Muscle of arm (tissue), 12 donors: Measurements from ENCODE around the gene ZDHHC12. TPM values are rescaled to one million over a fixed set of nuclear protein-coding genes. Genes with fewer than 3 reads are reported as not detected.

Source experiments
- DNase-seq: peaks from one replicate; pipeline ENCODE4 v3.0.0-alpha.2; 2013
- polyA plus RNA-seq, 12 donors: library from polyadenylated mRNA; unstranded; fragments of 120-200 nt; gene quantifications; one replicate each; pipeline ENCODE4 v1.2.1, GENCODE V29; 2013; ENCODE audit not compliant: insufficient read length in 12 of 12

Gene ZDHHC12
- polyA plus RNA-seq, 12 donors = 4.4 to 10.8 (median 5.6) TPM; not detected in 1

- peak; percentile 93 for DNase-seq
Observed at GRCh38 chr9:128688501-128689292, 35.2 kb downstream of the ZDHHC12 start, which contains the start of gene SET. TSS of gene SET (plus strand) at chr9:128689222. CDS start at chr9:128689583, 361 bp downstream.

GRCh38 chr9:128687453-128687852 is 36.5 kb downstream of the ZDHHC12 start:
- no peak for DNase-seq

- no peak for DNase-seq
Observed at GRCh38 chr9:128685636-128686489, 38.1 kb downstream of the ZDHHC12 start.

GRCh38 chr9:128684325-128685199 is 39.4 kb downstream of the ZDHHC12 start:
- peak; percentile 85 for DNase-seq

GRCh38 chr9:128684065-128684324 is 39.9 kb downstream of the ZDHHC12 start:
- peak; percentile 51 for DNase-seq

- no peak for DNase-seq
Observed at GRCh38 chr9:128683340-128684064, 40.4 kb downstream of the ZDHHC12 start.

- DNase-seq = no peak
Observed at GRCh38 chr9:128677794-128678193, 46.1 kb downstream of the ZDHHC12 start.

GRCh38 chr9:128675382-128675781 is 48.5 kb downstream of the ZDHHC12 start:
- no peak for DNase-seq

Other genes starting within 250 kb of the ZDHHC12 start
- gene GLE1, start 219.4 kb downstream of the ZDHHC12 start, polyA plus RNA-seq = 10 to 100 TPM in 11 of 12 donors, not detected in 1; 18.3 to 23.8 (median 21.1) TPM
- gene SPTAN1, start 171.5 kb downstream of the ZDHHC12 start, polyA plus RNA-seq = 100 to 1,000 TPM; 222 to 770 (median 291) TPM
- gene DYNC2I2, start 67.3 kb downstream of the ZDHHC12 start, polyA plus RNA-seq = 10 to 100 TPM in 11 of 12 donors, not detected in 1; 32.4 to 47.0 (median 39.0) TPM
- 1,000 to 10,000 TPM in 1 of 12 donors, 100 to 1,000 TPM in 11; 269 to 6,798 (median 356) TPM for gene SET, start 34.9 kb downstream of the ZDHHC12 start, polyA plus RNA-seq
- 10 to 100 TPM in 1 of 12 donors, 1 to 10 TPM in 10, not detected in 1; 6.3 to 16.6 (median 8.1) TPM for gene PKN3, start 21.6 kb downstream of the ZDHHC12 start, polyA plus RNA-seq
- 10 to 100 TPM in 11 of 12 donors, not detected in 1; 27.6 to 45.8 (median 30.8) TPM for gene ZER1, start 47.8 kb upstream of the ZDHHC12 start, polyA plus RNA-seq
- gene TBC1D13, start 63.1 kb upstream of the ZDHHC12 start, polyA plus RNA-seq = 10 to 100 TPM in 11 of 12 donors, not detected in 1; 24.0 to 43.9 (median 36.9) TPM
- gene ENDOG, start 94.4 kb upstream of the ZDHHC12 start, polyA plus RNA-seq = 10 to 100 TPM in 8 of 12 donors, 1 to 10 TPM in 2, not detected in 2; 7.0 to 23.3 (median 13.3) TPM
- gene SPOUT1, start 105.7 kb upstream of the ZDHHC12 start, polyA plus RNA-seq = 10 to 100 TPM in 11 of 12 donors, not detected in 1; 18.4 to 29.3 (median 26.7) TPM
- 1 to 10 TPM in 10 of 12 donors, not detected in 2; 4.0 to 7.5 (median 5.3) TPM for gene KYAT1, start 157.8 kb upstream of the ZDHHC12 start, polyA plus RNA-seq
- 10 to 100 TPM in 11 of 12 donors, not detected in 1; 15.2 to 24.4 (median 21.5) TPM for gene LRRC8A, start 158.0 kb upstream of the ZDHHC12 start, polyA plus RNA-seq
- gene PHYHD1, start 196.9 kb upstream of the ZDHHC12 start, polyA plus RNA-seq = 10 to 100 TPM in 11 of 12 donors, not detected in 1; 30.7 to 50.2 (median 39.8) TPM
- gene DOLK, start 223.5 kb upstream of the ZDHHC12 start, polyA plus RNA-seq = 10 to 100 TPM in 2 of 12 donors, 1 to 10 TPM in 9, not detected in 1; 6.8 to 10.6 (median 8.4) TPM
- 10 to 100 TPM in 11 of 12 donors, not detected in 1; 23.3 to 44.2 (median 34.2) TPM for gene NUP188, start 223.6 kb upstream of the ZDHHC12 start, polyA plus RNA-seq